NCI-H510A (cell line): ENCODE results near the gene PRELID3B.
"Not testable (repeated sequence)": the region's sequence is repeated elsewhere in the genome, so short reads cannot be mapped to it uniquely, and the experiment has no call there.

Experiments
- DNase-seq: peaks from one replicate; lab custom pipeline; 2025; lab: John Stamatoyannopoulos, UW

The PRELID3B gene

GRCh38 chr20:59025511-59025910, 17.1 kb downstream of the PRELID3B start:
- DNase-seq: no peak

GRCh38 chr20:59025086-59025485, 17.5 kb downstream of the PRELID3B start:
- DNase-seq: no peak

DNA sequence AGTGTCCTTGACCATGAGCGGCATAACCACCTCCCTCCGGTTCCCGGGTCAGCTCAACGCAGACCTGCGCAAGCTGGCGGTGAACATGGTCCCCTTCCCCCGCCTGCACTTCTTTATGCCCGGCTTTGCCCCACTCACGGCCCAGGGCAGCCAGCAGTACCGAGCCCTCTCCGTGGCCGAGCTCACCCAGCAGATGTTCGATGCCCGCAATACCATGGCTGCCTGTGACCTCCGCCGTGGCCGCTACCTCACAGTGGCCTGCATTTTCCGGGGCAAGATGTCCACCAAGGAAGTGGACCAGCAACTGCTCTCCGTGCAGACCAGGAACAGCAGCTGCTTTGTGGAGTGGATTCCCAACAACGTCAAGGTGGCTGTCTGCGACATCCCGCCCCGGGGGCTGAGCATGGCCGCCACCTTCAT, 18.5 kb downstream of the PRELID3B start:
- no peak for DNase-seq

DNA sequence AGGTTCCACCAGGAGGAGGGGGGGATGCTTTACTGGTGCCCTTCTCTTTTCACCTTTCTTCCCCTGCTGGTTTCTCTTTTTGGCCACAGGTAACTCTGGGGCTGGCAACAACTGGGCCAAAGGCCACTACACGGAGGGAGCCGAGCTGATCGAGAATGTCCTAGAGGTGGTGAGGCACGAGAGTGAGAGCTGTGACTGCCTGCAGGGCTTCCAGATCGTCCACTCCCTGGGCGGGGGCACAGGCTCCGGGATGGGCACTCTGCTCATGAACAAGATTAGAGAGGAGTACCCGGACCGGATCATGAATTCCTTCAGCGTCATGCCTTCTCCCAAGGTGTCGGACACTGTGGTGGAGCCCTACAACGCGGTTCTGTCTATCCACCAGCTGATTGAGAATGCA, 19.0 kb downstream of the PRELID3B start:
- no peak for DNase-seq

DNA sequence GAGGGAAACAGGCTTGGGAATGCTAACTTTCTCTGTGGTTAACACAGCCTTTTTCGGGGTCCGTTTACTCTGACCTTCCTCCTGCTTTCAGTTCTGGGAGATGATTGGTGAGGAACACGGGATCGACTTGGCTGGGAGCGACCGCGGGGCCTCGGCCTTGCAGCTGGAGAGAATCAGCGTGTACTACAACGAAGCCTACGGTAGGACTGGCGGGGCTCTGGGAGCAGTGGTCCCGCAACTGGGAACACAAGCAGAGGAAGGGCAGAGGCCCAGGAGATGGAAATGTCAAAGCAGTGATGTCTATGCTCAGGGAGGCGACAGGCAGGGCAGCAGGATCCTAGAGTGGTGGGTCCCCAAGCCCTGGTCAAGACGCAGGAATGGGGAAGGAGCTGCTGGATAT, 19.8 kb downstream of the PRELID3B start:
- no peak for DNase-seq

DNA sequence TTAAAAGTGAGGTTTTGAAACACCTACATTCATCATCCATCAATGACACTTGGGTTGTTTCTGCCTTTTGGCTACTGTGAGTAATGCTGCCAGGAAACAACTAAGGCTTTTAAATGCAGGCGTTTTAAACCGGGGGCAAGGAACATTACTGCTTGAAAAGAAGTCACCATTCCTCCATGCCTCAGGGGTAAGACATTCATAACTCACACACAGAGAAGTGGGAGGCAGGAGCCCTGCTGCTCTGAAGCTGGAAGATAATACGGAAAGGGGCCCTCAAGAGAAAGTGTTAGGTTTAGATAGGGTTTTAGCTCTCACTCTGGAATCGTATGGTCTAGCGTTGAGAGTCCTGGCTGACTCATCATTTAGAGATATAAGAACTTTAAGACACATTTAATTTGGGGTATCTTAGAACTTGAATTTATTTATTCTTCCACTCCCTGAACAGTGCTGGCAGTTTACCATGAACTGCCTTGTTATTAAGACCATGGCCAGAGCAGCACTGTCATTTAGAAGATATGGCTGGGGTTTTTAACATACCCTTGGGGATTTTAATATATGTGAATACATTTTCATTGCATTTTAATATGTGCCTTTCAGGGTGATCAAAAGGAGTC, 21.5 kb downstream of the PRELID3B start:
- no peak for DNase-seq

DNA sequence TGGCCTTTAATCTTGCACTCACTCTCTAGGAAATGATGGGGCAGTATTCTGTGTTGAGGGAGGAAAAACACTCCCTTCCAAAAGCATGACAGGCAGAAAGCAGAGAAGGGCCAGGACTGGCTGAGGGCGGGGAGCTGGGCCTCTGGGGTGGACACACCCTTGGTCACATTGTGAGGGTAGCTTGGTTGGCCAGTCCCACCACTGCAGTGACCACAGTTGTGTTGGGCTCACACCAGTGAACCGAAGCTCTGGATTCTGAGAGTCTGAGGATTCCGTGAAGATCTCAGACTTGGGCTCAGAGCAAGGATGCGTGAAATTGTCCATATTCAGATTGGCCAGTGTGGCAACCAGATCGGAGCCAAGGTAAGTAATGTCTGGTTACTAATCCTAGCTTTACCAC, 23.4 kb downstream of the PRELID3B start, which contains the start of gene TUBB1:
TSS of gene TUBB1 (plus strand) at position 213 of the 400 bp plus-strand sequence. CDS start at position 307, 94 bp downstream.
- no peak for DNase-seq

GRCh38 chr20:59018817-59019216, 23.8 kb downstream of the PRELID3B start:
- no peak for DNase-seq

GRCh38 chr20:59017493-59018231, 24.9 kb downstream of the PRELID3B start:
- no peak for DNase-seq

- no peak for DNase-seq
Measured at GRCh38 chr20:59016795-59017492, 25.6 kb downstream of the PRELID3B start.

DNA sequence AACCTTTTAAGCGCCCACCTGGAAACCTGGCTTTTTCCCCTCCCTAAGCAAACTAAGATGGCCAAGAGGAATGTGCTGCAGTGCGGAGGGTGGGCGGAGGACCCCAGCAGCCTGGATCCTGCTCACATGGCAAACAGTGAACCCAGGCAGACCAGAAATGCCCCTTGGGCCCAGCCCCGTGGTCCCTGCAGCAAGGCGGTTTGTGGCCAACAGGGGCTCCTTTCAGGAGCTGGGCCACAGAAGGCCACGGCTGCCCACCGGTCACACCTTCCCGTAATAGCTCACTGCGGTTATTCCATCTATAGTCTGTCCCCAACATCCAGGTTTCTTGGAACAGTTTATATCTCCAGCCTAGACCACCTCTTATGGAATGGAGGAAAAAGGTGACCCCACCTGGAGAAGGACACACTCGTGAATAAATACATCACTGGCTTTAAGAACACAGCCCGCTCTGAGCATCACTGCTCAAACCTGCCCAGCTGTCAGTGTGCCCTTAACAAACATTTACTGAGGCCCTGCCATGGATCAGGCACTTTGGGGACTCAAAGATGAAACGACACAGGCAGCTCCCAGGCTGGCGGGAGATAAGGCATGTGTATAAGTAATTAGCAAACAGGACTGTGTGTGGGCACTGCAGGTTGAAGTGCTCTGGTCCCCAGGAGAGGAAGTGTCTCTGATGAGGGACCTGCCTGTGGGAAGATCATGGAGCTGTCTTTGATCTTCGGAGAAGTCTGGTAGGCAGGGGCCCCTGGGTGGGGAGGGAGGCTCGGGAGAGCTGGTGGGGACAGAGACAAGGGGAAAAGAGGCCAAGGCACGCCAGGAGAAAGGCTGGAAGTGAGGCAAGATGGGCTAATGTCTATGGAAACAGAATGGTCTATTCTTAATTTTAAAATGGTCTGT, 26.5 kb downstream of the PRELID3B start:
- no peak for DNase-seq

- no peak for DNase-seq
Measured at GRCh38 chr20:59015411-59015810, 27.2 kb downstream of the PRELID3B start.

- no peak for DNase-seq
Measured at GRCh38 chr20:59014680-59015389, 27.8 kb downstream of the PRELID3B start.

DNA sequence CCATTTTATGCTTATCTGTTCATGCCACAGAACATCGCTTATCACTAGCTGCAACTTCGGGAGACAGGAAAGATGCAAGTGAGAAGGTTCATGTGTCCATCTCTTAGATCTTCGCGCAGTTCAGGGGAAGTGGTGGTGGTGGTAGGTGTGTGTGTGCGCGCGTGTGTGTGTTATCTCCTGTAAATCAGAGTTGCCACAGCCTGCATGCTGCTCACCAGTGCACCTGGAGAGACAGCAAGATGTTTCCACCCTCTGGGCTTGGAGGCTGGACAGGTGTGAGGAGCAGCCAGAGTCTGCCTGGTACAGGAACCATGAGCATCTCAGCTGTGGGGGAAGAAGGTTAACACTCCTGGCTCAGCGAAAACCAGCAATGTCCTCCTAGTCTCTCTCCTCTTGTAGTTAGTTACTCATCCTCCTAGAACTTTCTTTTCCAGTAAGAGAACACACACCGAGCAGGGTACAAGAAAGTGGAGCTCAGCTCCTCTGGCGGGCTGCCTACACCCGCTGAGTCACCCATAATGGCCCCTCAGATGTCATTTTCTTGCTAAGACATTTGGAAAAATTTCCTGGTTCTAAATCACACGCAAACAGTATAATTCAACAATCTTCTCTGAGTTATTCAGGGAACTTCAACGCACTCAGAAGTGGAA, 28.5 kb downstream of the PRELID3B start:
- no peak for DNase-seq

- DNase-seq: no peak
Measured at GRCh38 chr20:59013031-59013951, 29.3 kb downstream of the PRELID3B start.

DNA sequence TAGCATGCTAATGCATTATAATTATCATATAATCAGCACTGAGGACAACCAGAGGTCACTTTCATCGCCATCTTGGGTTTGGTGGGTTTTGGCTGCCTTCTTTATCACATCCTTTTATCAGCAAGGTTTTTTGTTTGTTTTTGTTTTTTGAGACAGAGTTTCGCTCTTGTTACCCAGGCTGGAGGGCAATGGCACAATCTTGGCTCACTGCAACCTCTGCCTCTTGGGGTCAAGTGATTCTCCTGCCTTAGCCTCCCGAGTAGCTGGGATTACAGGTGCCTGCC, 30.8 kb downstream of the PRELID3B start:
- not testable (repeated sequence) for DNase-seq

- DNase-seq: no peak
Measured at GRCh38 chr20:59010995-59011873, 31.4 kb downstream of the PRELID3B start.

DNA sequence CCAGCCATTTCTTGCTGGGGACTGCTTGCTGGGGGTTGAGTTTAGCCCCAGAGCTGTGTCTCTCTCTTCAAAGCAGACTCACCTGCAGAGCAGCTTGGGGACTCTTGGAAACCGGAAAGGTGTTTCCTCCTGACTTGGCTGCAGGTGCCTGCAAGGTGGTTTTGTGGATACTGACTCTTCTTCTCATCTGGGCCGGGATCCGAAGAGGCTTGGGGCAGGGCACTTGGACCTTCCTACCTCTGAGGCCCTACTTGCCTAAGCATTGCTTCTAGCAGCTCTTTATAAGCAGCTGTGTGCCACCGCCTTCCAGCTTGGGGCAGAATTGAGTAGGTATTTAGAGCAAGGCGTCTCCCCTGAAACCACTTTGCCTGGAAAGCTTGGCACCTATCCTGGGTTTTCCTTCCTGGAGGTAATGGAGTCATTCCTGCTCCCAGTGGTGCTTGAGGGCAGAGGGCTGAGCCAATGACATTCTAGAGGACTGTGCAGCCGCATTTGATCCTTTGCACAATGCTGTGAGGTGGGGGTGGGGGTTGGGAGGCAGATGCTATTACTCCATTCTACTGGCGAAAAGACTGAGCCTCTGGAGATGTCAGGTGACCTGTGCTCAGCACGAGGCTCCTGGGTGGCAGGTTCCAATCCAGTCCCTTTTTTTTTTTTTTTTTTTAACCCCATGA, 32.1 kb downstream of the PRELID3B start:
- DNase-seq: no peak
